ENCODE results near the gene OPHN1. TPM values are rescaled to one million over a fixed set of nuclear protein-coding genes. Genes with fewer than 3 reads are reported as not detected.

The OPHN1 gene
- total and polyA plus RNA-seq, 2 experiments from 2014 or later: 2.2 to 3.8 TPM

GRCh38 chrX:68464796-68465195, 31.5 kb upstream of the OPHN1 start (continued):
- no peak for TF ChIP-seq STAT1 (IDR thresholded peaks at IDR 0.05; ENCODE audit: unreplicated experiment)
- TF ChIP-seq EZH2 (IDR thresholded peaks at IDR 0.05; ENCODE audit: low read depth, unreplicated experiment): no peak
- no peak for TF ChIP-seq JUNB (IDR thresholded peaks at IDR 0.05; ENCODE audit: unreplicated experiment)
- TF ChIP-seq ZNF114 (CRISPR knock-in tag; IDR thresholded peaks at IDR 0.05): no peak
- no peak for TF ChIP-seq CREB1 (CRISPR knock-in tag; IDR thresholded peaks at IDR 0.05; ENCODE audit: low read depth)
- no peak for TF ChIP-seq REST (IDR thresholded peaks at IDR 0.05; ENCODE audit: unreplicated experiment)
- TF ChIP-seq POLR2AphosphoS5 (IDR thresholded peaks at IDR 0.05; ENCODE audit: low read depth): no peak

DNA sequence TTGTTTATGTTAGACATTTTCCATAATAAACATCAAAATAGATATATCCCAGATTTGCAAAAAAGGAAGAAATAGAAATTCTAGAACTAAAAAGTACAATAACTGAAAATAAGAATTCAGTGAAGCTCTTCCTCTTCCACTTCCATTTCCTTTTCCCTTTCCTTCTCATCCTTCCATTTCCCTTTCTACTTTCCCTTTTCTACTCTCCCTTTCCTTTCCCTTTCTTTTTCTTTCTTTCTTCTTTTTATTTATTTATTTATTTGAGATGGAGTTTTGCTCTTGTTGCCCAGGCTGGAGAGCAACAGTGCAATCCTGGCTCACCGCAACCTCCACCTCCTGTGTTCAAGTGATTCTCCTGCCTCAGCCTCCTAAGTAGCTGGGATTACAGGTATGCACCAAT, 30.6 kb upstream of the OPHN1 start:
- Histone ChIP-seq H4K20me1 (replicated peaks; ENCODE audit: insufficient read depth) (no peaks in the 10 kb centered on the region), H3K36me3 (ENCODE audit: insufficient read depth) (no peaks in the 10 kb centered on the region), H3K79me2 (replicated peaks; ENCODE audit: insufficient read depth) (no peaks in the 10 kb centered on the region), H3K27me3 (ENCODE audit: insufficient read depth) (no peaks in the 10 kb centered on the region), H3K4me2 (no peak overlapping the region), H3K4me3 (no peak overlapping the region), H3F3A (replicated peaks; ENCODE audit: low read depth) (no peaks in the 10 kb centered on the region), H3K9me2 (ENCODE audit: insufficient read depth) (no peaks in the 10 kb centered on the region), H3K4me1 (ENCODE audit: insufficient read depth) (peaks cover 6% of the 10 kb centered on the region; the same call in 1 of the 2 replicates), H2AFZ (no peak overlapping the region), H3K27ac (ENCODE audit: low read depth) (no peak overlapping the region)
- H3K27me3 Mint-ChIP-seq (ENCODE audit: insufficient read depth, low read depth, poor library complexity): peaks cover 2% of the 10 kb centered on the region
- H3K4me1 Mint-ChIP-seq: peaks cover 3% of the 10 kb centered on the region; the same call in 1 of the 3 replicates
- H3K4me3 Mint-ChIP-seq: no peak overlapping the region
- H3K9me3 Mint-ChIP-seq: no peaks in the 10 kb centered on the region
- no peak for DNase-seq (ENCODE audit: low spot score)
- H3K27ac Mint-ChIP-seq: no peak overlapping the region
- H3K36me3 Mint-ChIP-seq (ENCODE audit: low read depth): no peaks in the 10 kb centered on the region
- ATAC-seq: no peak
- TF ChIP-seq, protein P1, sequence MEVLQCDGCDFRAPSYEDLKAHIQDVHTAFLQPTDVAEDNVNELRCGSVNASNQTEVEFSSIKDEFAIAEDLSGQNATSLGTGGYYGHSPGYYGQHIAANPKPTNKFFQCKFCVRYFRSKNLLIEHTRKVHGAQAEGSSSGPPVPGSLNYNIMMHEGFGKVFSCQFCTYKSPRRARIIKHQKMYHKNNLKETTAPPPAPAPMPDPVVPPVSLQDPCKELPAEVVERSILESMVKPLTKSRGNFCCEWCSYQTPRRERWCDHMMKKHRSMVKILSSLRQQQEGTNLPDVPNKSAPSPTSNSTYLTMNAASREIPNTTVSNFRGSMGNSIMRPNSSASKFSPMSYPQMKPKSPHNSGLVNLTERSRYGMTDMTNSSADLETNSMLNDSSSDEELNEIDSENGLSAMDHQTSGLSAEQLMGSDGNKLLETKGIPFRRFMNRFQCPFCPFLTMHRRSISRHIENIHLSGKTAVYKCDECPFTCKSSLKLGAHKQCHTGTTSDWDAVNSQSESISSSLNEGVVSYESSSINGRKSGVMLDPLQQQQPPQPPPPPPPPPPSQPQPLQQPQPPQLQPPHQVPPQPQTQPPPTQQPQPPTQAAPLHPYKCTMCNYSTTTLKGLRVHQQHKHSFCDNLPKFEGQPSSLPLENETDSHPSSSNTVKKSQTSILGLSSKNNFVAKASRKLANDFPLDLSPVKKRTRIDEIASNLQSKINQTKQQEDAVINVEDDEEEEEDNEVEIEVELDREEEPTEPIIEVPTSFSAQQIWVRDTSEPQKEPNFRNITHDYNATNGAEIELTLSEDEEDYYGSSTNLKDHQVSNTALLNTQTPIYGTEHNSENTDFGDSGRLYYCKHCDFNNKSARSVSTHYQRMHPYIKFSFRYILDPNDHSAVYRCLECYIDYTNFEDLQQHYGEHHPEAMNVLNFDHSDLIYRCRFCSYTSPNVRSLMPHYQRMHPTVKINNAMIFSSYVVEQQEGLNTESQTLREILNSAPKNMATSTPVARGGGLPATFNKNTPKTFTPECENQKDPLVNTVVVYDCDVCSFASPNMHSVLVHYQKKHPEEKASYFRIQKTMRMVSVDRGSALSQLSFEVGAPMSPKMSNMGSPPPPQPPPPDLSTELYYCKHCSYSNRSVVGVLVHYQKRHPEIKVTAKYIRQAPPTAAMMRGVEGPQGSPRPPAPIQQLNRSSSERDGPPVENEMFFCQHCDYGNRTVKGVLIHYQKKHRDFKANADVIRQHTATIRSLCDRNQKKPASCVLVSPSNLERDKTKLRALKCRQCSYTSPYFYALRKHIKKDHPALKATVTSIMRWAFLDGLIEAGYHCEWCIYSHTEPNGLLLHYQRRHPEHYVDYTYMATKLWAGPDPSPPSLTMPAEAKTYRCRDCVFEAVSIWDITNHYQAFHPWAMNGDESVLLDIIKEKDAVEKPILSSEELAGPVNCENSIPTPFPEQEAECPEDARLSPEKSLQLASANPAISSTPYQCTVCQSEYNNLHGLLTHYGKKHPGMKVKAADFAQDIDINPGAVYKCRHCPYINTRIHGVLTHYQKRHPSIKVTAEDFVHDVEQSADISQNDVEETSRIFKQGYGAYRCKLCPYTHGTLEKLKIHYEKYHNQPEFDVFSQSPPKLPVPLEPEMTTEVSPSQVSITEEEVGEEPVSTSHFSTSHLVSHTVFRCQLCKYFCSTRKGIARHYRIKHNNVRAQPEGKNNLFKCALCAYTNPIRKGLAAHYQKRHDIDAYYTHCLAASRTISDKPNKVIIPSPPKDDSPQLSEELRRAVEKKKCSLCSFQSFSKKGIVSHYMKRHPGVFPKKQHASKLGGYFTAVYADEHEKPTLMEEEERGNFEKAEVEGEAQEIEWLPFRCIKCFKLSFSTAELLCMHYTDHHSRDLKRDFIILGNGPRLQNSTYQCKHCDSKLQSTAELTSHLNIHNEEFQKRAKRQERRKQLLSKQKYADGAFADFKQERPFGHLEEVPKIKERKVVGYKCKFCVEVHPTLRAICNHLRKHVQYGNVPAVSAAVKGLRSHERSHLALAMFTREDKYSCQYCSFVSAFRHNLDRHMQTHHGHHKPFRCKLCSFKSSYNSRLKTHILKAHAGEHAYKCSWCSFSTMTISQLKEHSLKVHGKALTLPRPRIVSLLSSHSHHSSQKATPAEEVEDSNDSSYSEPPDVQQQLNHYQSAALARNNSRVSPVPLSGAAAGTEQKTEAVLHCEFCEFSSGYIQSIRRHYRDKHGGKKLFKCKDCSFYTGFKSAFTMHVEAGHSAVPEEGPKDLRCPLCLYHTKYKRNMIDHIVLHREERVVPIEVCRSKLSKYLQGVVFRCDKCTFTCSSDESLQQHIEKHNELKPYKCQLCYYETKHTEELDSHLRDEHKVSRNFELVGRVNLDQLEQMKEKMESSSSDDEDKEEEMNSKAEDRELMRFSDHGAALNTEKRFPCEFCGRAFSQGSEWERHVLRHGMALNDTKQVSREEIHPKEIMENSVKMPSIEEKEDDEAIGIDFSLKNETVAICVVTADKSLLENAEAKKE (CRISPR knock-in tag; IDR thresholded peaks at IDR 0.05): no peak
- TF ChIP-seq POLR2AphosphoS5 (IDR thresholded peaks at IDR 0.05; ENCODE audit: low read depth) (no peak), ZNF114 (CRISPR knock-in tag; IDR thresholded peaks at IDR 0.05) (no peak)
- TF ChIP-seq, protein P2, sequence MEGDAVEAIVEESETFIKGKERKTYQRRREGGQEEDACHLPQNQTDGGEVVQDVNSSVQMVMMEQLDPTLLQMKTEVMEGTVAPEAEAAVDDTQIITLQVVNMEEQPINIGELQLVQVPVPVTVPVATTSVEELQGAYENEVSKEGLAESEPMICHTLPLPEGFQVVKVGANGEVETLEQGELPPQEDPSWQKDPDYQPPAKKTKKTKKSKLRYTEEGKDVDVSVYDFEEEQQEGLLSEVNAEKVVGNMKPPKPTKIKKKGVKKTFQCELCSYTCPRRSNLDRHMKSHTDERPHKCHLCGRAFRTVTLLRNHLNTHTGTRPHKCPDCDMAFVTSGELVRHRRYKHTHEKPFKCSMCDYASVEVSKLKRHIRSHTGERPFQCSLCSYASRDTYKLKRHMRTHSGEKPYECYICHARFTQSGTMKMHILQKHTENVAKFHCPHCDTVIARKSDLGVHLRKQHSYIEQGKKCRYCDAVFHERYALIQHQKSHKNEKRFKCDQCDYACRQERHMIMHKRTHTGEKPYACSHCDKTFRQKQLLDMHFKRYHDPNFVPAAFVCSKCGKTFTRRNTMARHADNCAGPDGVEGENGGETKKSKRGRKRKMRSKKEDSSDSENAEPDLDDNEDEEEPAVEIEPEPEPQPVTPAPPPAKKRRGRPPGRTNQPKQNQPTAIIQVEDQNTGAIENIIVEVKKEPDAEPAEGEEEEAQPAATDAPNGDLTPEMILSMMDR (conservative IDR thresholded peaks at IDR 0.05; ENCODE audit: low read depth in 2 of 2): no peak
